ENCODE data around the gene ADAMTSL5.

GRCh38 chr19:1457031-1457739 is 55.6 kb downstream of the ADAMTSL5 start:
- TF ChIP-seq POLR2AphosphoS5 (IDR thresholded peaks at IDR 0.05; ENCODE audit: low read depth, low read length) (no peak), POLR2A (IDR thresholded peaks at IDR 0.05; ENCODE audit: low read depth, low read length) (no peak), PAX5 (IDR thresholded peaks at IDR 0.05; ENCODE audit: insufficient read depth, low read length, severe bottlenecking) (no peak)
